NCI-H460 (cell line): ENCODE data around the gene CEMIP. TPM values are rescaled to one million over a fixed set of nuclear protein-coding genes. Genes with fewer than 3 reads are reported as not detected.
"Not testable (repeated sequence)": the region's sequence is repeated elsewhere in the genome, so short reads cannot be mapped to it uniquely, and the experiment has no call there.

ENCODE experiments used
- DNase-seq: peaks from one replicate; pipeline ENCODE4 v3.0.0-alpha.2; 2016; ENCODE audit warnings: low read depth; ENCODE audit errors: extremely low read depth
- total RNA-seq: library from RNA; depleted of rRNA; stranded (reverse); fragments of >200 nt; shearing (Covaris generic); gene quantifications from 2 replicates; pipeline ENCODE4 v1.2.3, GENCODE V29; 2014

Gene CEMIP
- total RNA-seq, 1 experiment from 2014 or later, result 1.0 TPM

DNA sequence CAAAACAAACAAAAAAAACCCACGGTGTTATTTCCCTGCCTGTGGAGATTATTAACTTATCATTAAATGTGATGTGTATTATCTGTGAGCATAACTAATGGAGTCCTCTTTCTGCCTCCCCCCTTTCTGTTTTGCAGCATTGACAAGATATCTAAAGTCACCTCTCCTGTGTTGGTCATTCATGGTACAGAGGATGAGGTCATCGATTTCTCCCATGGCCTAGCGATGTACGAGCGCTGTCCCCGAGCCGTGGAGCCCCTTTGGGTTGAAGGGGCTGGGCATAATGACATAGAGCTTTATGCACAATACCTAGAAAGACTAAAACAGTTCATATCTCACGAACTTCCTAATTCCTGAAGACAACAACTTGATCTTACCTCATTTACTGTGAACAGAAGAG is 25.2 kb upstream of the CEMIP start:
- DNase-seq, result no peak

GRCh38 chr15:80755885-80756284 is 23.3 kb upstream of the CEMIP start:
- DNase-seq, result no peak

DNA sequence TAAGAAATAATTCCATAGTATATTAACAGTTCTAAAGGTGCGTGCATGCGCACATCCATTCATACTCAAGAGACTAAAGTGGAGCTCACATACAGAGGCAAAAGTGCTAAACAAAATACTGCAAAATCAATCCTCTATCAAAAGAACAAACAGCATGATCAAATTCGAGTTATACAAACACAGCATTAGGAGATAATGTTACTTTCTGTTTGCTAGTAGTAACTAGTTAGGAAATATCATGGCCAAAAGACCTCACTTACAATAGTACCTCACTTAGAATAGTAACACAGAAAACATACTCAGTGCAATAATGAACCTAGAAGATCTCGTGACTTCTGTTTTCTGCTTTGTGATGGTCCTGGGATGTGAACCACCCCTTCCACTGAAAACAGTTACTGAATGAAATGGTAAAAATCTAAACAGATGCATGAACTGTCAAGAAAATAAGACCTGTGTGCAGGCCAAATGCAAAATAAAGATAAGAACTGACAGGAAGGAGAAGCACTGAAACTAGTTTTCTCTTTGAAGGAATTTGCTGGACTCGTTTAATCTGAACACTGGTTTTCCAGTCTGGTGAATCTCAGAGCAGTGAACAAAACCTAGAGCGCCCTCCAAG is 20.9 kb upstream of the CEMIP start:
- DNase-seq, result no peak

DNA sequence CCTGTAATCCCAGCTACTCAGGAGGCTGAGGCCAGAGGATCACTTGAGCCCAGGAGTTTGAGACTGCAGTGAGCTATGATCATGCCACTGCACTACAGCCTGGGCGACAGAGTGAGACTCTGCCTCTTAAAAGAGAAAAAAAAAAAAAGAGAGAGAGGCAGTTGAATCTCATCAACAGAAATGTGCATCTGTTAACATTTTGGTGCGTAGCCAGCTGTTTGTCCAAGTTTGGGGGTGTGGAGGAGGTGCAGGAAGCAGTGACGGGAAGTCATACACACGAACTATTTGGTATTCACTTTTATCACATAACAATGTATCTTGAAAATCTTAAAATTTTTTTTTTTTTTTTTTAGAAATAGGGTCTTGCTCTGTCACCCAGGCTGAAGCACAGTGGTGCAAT is 18.2 kb upstream of the CEMIP start:
- DNase-seq, result no peak

DNA sequence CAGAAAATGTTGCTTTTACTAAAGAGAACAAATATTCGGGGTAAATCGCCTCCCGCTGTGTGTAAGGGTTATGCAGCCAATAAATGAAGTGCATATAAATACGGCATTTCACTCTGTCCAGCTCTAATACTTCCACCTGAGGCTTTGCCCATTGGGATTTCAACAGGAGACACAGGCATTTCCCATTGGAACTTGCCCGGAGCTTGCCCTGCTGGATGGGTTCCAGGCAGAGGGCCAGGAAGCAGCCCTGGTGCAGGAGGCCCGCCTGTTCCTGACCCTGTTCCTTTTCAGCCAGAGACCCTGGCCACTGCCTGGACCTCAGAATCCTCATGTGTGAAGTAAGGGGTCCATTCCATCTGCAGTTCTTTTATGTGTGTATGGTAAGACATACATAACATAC is 17.4 kb upstream of the CEMIP start:
- DNase-seq, result no peak

GRCh38 chr15:80763235-80763634 is 15.9 kb upstream of the CEMIP start:
- DNase-seq, result not testable (repeated sequence)

DNA sequence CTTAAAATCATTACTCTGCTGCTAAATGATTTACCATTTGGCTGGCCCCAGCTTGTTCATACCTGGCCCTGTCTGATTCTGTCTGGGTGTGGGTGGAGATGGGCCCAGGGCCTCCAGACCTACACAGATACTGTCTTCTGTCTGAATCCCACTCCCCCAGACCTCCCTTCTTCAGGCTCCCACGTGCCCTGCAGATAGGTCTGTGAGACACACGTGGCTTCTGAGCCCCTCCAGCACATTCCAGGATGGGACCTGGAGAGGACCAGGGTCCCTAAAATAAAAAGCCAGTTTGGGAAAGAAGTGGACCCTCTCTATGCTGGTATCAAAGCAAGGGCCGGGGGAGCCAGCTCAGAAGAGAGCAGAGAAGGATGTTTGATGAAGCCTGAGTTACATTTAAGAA is 14.6 kb upstream of the CEMIP start:
- no peak for DNase-seq

DNA sequence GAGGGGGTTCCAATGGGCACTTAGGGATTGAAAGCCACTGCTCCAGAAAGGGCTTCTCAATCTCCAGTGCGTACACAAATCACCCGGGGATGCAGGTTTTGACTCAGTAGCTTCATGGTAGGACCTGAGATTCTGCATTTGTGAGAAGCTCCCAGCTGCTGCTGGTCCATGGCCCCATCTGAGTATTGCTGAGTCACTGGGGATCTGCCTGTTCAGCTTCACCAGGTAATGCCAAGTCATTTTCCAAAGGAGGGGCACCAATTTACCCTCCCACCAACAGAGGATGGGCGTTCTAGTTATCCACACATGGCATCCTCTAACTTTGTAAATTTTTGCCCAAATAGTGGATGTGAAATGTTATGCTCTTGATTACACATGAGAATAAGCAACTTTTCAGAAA is 12.9 kb upstream of the CEMIP start:
- DNase-seq, result no peak

DNA sequence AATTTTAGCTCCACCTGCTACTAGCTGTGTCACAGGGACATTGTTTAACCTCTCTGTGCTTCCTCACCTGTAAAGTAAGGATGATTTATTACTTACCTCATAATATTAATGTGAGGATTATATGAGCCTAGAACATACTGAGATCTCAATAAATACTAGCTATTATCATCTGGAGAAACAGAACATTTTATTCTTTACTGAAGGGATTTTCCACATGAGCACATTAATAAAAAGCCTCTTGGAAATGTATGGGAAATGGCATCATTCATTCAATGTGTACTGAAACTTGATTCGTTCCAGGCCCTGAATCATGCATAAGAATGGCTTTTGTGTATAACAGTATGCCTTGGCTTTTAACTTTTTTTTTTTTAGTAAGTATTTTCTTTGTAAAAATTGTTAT is 11.0 kb upstream of the CEMIP start:
- DNase-seq, result no peak

DNA sequence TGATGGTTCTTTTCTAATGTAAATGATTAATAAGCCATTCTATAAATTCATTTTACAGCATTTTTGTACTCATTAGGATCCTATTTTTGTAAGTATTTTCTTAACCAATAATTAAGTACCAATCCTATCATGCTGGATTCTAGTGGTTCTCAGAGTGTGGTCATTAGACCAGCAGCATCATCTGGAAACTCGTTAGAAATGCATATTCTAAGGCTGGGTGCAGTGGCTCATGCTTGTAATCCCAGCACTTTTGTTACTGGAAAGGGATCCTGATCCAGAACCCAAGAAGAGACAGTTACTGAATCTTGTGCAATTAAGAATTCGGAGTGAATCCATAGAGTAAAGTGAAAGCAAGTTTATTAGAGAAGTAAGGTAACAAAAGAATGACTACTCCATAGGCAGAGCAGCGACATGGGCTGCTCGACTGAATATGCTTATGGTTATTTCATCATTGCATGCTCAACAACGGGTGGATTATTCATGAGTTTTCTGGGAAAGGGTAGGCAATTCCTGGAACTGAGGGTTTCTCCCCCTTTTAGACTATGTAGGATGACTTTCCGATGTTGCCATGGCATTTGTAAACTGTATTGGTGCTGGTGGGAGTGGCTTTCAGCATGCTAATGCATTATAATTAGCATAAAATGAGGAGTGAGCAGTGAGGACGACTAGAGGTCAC is 9.9 kb upstream of the CEMIP start:
- DNase-seq, result no peak

DNA sequence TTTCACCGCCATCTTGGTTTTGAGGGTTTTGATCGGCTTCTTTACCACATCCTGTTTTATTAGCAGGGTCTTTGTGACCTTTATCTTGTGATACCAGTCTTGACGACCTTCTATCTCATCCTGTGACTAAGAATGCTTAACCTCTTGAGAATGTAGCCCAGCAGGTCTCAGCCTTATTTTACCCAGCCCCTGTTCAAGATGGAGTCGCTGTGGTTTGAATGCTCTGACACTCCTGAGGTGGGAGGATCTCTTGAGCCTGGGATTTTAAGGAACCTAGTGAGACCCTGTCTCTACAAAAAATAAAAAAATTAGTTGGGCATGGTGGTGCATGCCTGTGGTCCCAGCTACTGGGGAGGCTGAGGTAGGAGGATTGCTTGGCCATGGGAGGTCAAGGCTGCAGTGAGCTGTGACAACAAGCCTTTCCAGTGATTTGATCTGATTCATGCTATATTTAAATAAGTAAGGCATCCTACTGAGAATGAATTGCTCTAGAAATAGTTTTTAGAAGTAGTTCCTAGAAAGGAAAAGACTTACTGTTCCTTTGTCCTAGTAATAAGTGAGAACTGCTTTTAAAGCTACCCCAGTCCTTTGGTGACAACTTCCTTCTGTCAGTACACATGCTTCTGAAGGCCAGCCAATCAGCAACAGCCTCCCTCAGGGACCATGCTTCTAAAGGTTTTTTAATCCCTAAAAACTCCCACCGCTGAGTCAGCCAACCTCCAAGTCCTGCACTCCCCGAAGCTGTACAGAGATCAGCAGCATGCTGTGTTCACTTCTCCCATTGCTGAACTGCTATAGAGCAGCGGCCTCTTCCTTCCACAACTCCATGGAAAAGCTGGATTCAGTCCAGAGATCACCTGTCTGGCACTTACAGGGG is 9.1 kb upstream of the CEMIP start:
- no peak for DNase-seq

GRCh38 chr15:80773122-80773551 is 6.0 kb upstream of the CEMIP start:
- DNase-seq, result no peak

GRCh38 chr15:80773792-80774352 is 5.3 kb upstream of the CEMIP start:
- DNase-seq, result no peak

DNA sequence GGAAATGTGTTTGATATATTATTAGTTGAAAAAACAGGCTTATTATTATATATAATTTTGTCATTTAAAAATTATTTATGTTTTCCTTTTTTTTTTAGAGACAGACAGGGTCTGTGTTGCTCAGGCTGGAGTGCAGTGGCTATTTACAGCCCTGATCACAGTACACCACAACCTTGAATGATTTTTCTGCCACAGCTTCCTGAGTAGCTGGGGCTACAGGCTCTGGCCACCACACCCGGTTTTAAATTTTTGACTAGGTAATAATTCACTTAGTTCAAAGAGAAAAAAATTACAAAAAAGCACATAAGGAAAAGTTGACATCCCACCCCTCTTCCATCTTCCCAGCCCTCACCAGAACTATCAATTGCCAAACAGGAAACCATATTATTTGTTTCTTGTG is 4.7 kb upstream of the CEMIP start:
- no peak for DNase-seq

- no peak for DNase-seq
Observed at GRCh38 chr15:80775338-80775737, 3.8 kb upstream of the CEMIP start.

DNA sequence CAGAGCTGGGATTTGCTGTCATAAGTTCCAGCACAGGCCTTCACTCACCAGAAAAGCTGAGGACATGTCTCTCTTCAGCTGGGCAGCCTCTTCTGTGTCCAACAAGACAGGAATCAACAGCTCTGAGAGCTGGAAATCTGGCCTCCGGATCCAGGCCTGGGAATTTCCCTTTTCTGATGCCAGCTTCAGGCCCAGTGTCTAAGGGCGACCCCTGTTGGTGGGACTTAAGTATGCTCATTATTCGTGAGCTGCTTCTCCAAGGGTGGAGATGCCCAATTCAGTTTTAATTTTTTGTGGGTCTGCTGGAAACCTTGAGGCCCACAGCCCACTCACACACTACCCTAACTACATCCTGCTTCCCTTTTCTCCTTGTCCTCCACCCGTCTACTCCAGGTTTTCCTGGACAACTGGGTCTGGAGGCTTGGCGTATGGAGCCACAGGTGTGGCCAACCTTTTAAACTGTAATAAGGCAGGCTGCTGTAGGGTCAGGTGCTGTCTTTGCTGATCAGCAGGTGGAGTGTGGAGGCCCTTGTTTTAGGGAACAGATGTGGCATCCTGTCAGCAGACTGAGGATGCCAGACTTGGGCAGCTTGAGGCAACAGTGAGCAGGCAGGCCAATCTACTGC is 2.6 kb upstream of the CEMIP start:
- peak; percentile 67 for DNase-seq

DNA sequence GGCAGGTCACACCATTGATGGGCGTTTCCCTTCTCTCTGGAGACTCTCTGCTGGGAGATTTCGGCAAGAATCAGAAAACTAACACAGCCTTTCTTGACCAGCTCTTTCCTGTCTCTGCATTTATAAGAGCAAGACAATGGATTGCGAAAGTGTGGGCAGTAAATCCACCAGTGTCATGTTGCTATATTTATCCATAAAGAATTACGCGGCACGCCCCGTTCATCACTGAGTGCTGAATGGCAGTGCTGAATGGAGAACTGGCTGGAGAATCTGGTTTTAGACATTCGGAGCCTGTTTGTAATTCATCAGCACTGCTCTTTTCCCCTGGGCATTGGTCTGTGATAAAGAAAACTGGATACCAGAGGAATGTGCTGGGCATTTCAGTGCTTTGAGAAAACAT is 2.0 kb upstream of the CEMIP start:
- DNase-seq, result no peak

DNA sequence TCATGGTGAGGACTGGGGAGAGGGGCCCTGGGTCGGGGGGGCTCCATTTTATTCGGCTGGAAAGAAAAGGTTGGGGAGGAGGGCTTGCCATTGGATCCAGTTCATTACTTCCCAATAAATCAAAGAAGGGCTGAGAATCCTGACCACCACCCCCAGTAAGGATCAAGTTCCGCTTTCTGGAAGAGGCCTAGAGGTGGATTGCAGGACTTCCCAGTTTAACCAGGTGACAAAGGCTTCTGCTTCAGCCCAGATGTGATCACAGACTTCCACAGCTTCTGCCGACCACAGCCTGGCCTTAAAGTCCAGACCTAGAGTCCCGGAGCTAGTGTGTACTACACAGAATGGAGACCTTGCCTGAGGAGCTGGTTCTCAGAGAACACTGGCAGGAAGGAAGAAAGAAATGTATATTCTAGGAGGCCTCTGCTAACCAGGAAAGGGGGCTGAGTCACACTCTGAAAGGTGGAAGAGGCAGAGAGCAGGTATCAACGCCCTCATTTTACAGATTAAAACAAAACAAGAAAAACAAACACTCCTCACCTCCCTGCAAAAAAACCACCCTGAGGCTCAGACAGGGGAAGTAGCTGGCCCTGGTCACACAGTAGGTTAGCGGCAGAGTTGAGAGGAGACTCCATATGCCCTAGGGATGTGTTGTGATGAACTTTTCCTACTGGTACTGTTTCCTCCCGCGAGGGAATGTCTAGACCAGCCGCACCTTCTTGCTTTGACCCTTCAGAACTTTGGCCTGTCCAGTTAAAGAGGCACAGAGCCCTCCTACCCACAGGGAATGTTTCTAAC is 1.1 kb upstream of the CEMIP start:
- DNase-seq, result no peak

DNA sequence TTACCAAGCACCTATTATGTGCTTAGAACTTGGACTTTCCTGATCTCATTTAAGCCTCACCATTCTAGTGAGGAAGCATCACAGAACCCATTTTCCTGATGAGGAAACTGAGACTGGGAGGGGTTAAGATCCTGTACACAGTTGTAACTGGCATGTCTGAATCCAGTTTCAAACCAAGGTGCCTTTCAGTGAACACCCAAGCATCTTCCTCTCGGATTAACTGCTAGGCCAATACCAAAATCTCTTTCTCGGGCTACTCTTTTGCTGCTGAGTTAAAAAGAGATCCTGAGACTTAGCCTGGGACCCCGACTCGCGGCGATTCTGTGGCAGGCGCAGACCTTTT is 578 bp upstream of the CEMIP start:
- no peak for DNase-seq

- no peak for DNase-seq
Observed at GRCh38 chr15:80779658-80780415, 667 bp downstream of the CEMIP start.
